ENCODE results near the gene STRN. TPM values are rescaled to one million over a fixed set of nuclear protein-coding genes. Genes with fewer than 3 reads are reported as not detected.
"Not testable (repeated sequence)": the region's sequence is repeated elsewhere in the genome, so short reads cannot be mapped to it uniquely, and the experiment has no call there.

The STRN gene
- total RNA-seq, 1 donor, result 26.5 TPM

DNA sequence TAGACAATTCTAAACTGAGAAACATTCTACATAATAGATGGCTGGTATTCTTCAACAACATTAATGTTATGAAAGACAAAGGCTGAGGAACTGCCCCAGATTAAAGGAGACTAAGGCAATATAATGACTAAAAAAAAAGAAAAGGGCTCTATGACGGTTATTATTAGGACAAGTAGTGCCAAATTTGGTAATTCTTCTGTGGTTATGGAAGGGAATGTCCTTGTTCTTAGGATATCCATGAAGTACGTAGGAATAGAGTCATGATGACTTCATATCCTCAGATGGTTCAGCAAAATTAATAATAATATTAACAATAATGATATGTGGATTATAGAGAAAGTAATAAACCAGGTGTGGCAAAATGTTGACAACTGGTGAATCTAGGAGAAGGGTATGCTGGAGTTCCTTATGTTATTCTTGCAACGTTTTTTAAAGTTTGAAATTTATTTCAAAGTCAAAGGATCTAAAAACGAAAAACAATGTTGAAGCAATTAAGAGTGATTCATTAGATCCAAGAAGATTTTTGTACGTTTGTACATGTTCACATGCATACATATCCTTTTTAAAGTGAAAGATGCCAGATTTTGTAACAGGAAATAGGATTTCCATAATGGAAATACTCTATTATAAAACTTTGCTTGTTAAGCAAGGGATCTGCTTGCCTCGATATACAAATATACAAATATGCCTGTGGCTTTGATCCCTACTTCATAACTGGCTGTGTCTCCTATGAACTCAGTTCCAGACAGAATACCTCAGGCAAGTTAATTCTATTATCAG, 27.7 kb upstream of the STRN start:
- TF ChIP-seq, protein P1, sequence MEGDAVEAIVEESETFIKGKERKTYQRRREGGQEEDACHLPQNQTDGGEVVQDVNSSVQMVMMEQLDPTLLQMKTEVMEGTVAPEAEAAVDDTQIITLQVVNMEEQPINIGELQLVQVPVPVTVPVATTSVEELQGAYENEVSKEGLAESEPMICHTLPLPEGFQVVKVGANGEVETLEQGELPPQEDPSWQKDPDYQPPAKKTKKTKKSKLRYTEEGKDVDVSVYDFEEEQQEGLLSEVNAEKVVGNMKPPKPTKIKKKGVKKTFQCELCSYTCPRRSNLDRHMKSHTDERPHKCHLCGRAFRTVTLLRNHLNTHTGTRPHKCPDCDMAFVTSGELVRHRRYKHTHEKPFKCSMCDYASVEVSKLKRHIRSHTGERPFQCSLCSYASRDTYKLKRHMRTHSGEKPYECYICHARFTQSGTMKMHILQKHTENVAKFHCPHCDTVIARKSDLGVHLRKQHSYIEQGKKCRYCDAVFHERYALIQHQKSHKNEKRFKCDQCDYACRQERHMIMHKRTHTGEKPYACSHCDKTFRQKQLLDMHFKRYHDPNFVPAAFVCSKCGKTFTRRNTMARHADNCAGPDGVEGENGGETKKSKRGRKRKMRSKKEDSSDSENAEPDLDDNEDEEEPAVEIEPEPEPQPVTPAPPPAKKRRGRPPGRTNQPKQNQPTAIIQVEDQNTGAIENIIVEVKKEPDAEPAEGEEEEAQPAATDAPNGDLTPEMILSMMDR (IDR thresholded peaks at IDR 0.05; ENCODE audit: insufficient read depth, low read length), result no peak
- no peak overlapping the region for H3K4me3 ChIP-seq (ENCODE audit: low read depth, low read length)
- peak; percentile 9 for DNase-seq (ENCODE audit: low read depth)

GRCh38 chr2:36988008-36988407, 21.7 kb upstream of the STRN start:
- TF ChIP-seq, protein P1 (IDR thresholded peaks at IDR 0.05; ENCODE audit: insufficient read depth, low read length), result no peak

GRCh38 chr2:36982467-36982866, 16.1 kb upstream of the STRN start:
- H3K4me3 ChIP-seq (ENCODE audit: low read depth, low read length), result no peak overlapping the region
- TF ChIP-seq, protein P1 (IDR thresholded peaks at IDR 0.05; ENCODE audit: insufficient read depth, low read length), result no peak
- DNase-seq (ENCODE audit: low read depth), result no peak

More at GRCh38 chr2:36988008-36988407, 21.7 kb upstream of the STRN start:
- no peak for DNase-seq (ENCODE audit: low read depth)
- H3K4me3 ChIP-seq (ENCODE audit: low read depth, low read length), result no peak overlapping the region

GRCh38 chr2:36981911-36982310, 15.6 kb upstream of the STRN start:
- no peak for DNase-seq (ENCODE audit: low read depth)
- TF ChIP-seq, protein P1 (IDR thresholded peaks at IDR 0.05; ENCODE audit: insufficient read depth, low read length), result no peak
- no peak overlapping the region for H3K4me3 ChIP-seq (ENCODE audit: low read depth, low read length)

DNA sequence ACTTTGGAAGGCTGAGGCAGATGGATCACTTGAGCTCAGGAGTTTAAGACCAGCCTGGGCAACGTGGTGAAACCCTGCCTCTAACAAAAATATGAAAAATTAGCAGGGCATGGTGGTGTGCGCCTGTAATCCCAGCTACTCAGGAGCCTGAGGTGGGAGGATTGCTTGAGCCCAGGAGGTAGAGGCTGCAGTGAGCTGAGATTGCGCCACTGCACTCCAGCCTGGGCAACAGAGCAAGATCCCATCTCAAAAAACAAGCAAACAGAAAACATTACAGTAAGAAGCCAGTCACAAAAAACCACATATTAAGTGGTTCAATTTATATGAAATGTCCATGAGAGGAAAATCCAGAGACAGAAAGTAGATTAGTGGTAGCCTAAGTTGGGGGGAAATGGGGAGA, 12.7 kb upstream of the STRN start:
- DNase-seq (ENCODE audit: low read depth); H3K4me3 ChIP-seq (ENCODE audit: low read depth, low read length): not testable (repeated sequence)

DNA sequence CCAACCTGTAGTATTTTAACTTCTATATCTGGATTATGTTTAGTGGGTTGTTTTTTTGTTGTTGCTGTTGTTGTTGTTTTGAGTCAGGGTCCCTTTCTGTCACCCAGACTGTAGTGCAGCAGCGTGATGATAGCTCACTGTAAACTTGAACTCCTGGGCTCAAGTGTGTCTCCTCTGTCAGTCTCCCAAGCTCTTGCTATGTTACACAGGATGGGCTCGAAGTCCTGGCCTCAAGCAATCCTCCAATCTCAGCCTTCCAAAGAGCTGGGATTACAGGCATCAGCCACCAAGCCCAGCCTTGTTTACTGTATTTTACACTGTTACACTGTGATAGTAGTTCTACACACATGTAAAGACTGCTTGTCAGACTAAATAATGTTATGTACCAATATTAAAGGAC, 9.7 kb upstream of the STRN start:
- no peak overlapping the region for H3K4me3 ChIP-seq (ENCODE audit: low read depth, low read length)
- DNase-seq (ENCODE audit: low read depth), result no peak
- TF ChIP-seq, protein P1 (IDR thresholded peaks at IDR 0.05; ENCODE audit: insufficient read depth, low read length), result no peak

DNA sequence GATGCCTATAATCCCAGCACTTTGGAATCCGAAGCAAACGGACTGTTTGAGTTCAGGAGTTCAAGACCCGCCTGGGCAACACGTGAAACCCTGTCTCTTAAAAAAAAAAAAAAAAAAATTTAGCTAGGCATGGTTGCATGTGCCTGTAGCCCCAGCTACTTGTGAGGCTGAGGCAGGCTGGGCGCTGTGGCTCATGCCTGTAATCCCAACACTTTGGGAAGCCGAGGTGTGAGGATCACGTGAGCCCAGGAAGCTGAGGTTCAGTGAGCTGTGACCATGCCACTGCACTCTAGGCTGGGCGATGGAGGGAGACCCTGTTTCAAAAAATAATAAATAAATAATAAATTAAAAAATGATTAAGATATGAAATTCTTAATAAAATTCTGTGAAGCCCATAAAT, 9.0 kb upstream of the STRN start:
- DNase-seq (ENCODE audit: low read depth), result no peak
- H3K4me3 ChIP-seq (ENCODE audit: low read depth, low read length), result no peak overlapping the region
- TF ChIP-seq, protein P1 (IDR thresholded peaks at IDR 0.05; ENCODE audit: insufficient read depth, low read length), result no peak

Measured in fibroblast of the aortic adventitia (primary cell).